Cardiac muscle cell (in vitro differentiated cells and primary cell): ENCODE measurements around the gene FAM83E. TPM values are rescaled to one million over a fixed set of nuclear protein-coding genes. Genes with fewer than 3 reads are reported as not detected.

ENCODE experiments used
- DNase-seq, 2 donors: peaks; one replicate each; pipeline versions ENCODE4 v3.0.0 to v3.0.0-alpha.2; 2010 to 2017; ENCODE audit warnings: low read depth in 1 of 2, low spot score in 1 of 2
- H3K27ac ChIP-seq: fragments of 200-600 bp; sonication (generic); 2 replicates; pipeline ENCODE4 v1.5.1; 2016
- H3K27me3 ChIP-seq: fragments of 200-600 bp; sonication (generic); 2 replicates; pipeline ENCODE4 v1.6.0; 2016; ENCODE audit warnings: control low read depth
- H3K36me3 ChIP-seq: fragments of 200-600 bp; sonication (generic); 2 replicates; pipeline ENCODE4 v1.5.1; 2016; ENCODE audit warnings: control low read depth
- H3K4me1 ChIP-seq: fragments of 200-600 bp; sonication (generic); 2 replicates; pipeline ENCODE4 v1.8.1; 2017; ENCODE audit warnings: low read depth, mild to moderate bottlenecking, mixed run types
- H3K4me3 ChIP-seq: fragments of 200-600 bp; sonication (generic); 2 replicates; pipeline ENCODE4 v1.5.1; 2016; ENCODE audit warnings: mild to moderate bottlenecking
- H3K9me3 ChIP-seq: fragments of 200-600 bp; sonication (generic); 2 replicates; pipeline ENCODE4 v1.5.1; 2017; ENCODE audit warnings: low read depth, mild to moderate bottlenecking, control low read depth
- CTCF ChIP-seq: IDR thresholded peaks from 2 replicates; pipeline ENCODE4 v1.5.1; 2012; ENCODE audit warnings: low read depth, mild to moderate bottlenecking, low read length
- polyA plus RNA-seq: library from polyadenylated mRNA; unstranded; fragments of >200 nt; fragmentation: Nextera tagmentation; extraction: Ambion mirVana; gene quantifications from 2 replicates; pipeline ENCODE4 v1.2.1, GENCODE V29; 2016
- total RNA-seq: library from RNA; depleted of rRNA; stranded (reverse); fragments of >200 nt; gene quantifications from 2 replicates; pipeline ENCODE4 v1.2.3, GENCODE V29; 2016

The FAM83E gene
- 0.60 and 1.6 TPM in 2 replicates for total RNA-seq
- not detected in 2 replicates for polyA plus RNA-seq

- Histone ChIP-seq H3K27me3 (no peaks in the 10 kb centered on the region), H3K4me1 (peaks cover 23% of the 10 kb centered on the region), H3K9me3 (no peaks in the 10 kb centered on the region), H3K36me3 (peaks cover 26% of the 10 kb centered on the region), H3K4me3 (no peak within 1 kb of the TSS), H3K27ac (peak within 1 kb of the TSS; percentile 83)
- no peak for TF ChIP-seq CTCF
- no peak for DNase-seq
Observed at GRCh38 chr19:48614436-48615230, at the start of gene FAM83E. FAM83E (minus strand) TSS chr19:48615076; CDS start chr19:48613372, 1,704 bp downstream.

- no peaks in the 10 kb centered on the region for H3K36me3 ChIP-seq
- H3K27ac ChIP-seq, result no peak overlapping the region
- no peak overlapping the region for H3K4me3 ChIP-seq
- no peaks in the 10 kb centered on the region for H3K27me3 ChIP-seq
- H3K4me1 ChIP-seq, result no peaks in the 10 kb centered on the region
- H3K9me3 ChIP-seq, result no peaks in the 10 kb centered on the region
- TF ChIP-seq CTCF, result no peak
- no peak for DNase-seq
Observed at GRCh38 chr19:48664476-48664875, 49.6 kb upstream of the FAM83E start.

DNA sequence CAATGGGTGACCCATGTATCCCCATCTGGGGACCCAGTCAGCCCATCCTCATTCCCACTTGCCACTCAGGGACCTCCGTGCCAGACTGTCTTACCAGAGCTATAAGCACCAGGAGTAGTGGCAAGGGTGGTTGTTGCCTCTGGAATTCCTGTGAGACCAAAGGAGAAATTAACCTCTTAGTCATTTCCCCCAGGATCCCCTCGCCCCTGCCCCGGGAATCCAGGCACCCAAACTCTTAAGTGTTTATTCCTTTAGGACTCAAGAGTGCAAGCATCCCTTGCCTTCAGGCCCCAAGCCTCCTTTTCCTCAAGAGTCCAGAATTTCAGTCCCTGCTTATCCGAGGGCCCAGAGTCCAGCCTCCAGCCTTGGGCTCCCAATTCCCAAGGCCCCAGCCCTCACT is 48.8 kb upstream of the FAM83E start:
- DNase-seq, result no peak
- H3K9me3 ChIP-seq, result no peaks in the 10 kb centered on the region
- H3K36me3 ChIP-seq, result no peaks in the 10 kb centered on the region
- TF ChIP-seq CTCF, result no peak
- H3K27ac ChIP-seq, result no peak overlapping the region
- H3K27me3 ChIP-seq, result no peaks in the 10 kb centered on the region
- no peaks in the 10 kb centered on the region for H3K4me1 ChIP-seq
- H3K4me3 ChIP-seq, result no peak overlapping the region

DNA sequence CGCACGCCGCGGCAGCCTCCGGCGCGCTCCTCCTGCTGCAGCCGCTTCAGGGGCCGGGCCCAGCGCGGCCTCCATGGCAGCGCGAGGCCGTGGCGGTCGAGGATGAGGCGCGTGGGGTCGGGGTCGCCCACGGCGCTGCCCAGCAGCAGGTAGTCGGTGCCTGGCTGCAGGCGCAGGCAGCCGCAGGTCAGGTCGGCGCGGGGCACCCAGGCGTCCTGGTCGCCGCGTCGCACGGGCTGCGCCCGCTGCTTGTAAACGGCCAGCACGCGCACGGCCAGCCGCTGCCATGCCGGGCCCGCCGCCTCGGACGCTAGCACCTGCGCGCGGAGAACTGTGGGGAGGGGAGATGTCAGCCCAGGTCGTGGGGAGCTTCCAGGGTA is 46.8 kb upstream of the FAM83E start:
- no peaks in the 10 kb centered on the region for H3K9me3 ChIP-seq
- H3K27me3 ChIP-seq, result no peaks in the 10 kb centered on the region
- H3K4me1 ChIP-seq, result no peaks in the 10 kb centered on the region
- no peak for TF ChIP-seq CTCF
- H3K4me3 ChIP-seq, result no peak overlapping the region
- no peak for DNase-seq
- H3K36me3 ChIP-seq, result no peaks in the 10 kb centered on the region
- H3K27ac ChIP-seq, result no peak overlapping the region

DNA sequence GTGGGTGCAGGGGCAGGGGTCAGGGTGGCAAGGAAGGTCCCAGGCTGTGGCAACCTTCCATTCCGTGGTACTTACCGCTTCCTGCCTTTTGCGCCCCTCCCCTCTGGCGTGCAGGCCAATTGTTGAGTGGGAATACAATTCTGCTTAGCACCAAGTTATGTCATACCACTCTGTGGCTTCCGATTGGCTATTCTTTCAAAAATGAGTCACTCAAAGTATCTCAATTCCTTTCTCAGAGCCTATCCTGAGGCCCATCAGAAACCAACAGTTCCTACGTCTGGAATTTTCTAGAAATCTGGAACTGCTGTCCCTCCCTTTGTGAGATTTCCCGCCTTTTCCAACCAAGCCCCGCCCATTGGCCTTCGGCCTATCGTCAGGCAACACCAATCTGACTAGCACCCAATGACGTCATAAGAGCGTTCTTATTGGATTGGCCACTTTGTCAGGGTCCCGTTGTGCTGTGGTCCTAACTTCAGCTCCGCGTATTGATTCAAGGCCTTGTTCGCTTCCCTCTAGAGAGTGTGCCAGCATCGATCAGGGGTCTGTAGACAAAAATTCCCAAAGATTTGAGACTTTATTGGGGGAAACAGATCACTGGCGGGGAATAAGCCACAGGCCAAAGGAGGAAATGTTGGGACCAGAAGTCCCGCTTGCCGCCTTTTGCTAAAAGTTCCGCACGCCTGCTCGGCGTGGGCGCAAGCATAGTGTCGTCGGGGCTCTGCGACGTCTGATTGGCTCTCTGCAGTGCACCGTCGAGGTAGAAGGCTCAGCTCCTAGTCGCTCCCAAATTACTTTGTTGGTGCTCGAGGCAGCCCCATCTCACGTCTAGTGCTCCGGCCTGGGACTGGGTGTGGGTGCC is 46.2 kb upstream of the FAM83E start:
- peak; percentile 78 to 91 for DNase-seq
- Histone ChIP-seq H3K27me3 (no peaks in the 10 kb centered on the region), H3K4me1 (no peaks in the 10 kb centered on the region), H3K27ac (no peak overlapping the region), H3K36me3 (no peaks in the 10 kb centered on the region), H3K4me3 (no peak overlapping the region), H3K9me3 (no peaks in the 10 kb centered on the region)
- no peak for TF ChIP-seq CTCF
